HCT116 (cell line): ENCODE data around the gene SEMA5A. TPM values are rescaled to one million over a fixed set of nuclear protein-coding genes. Genes with fewer than 3 reads are reported as not detected.

Experiments used
- ATAC-seq: fragments of 200-7000 bp; cut with Tn5 transposase; 2 replicates; pipeline ENCODE4 v1.9.1; 2020; ENCODE audit warnings: mild to moderate bottlenecking, moderate library complexity
- BruUV-seq: library from RNA; stranded (reverse); fragments of 400-500 nt; replicated peaks from 2 replicates; lab custom pipeline; 2021; lab: Mats Ljungman, UMichigan
- CTCF ChIA-PET: fragments of 300-600 bp; sonication (Branson Sonifier 250); formaldehyde crosslinking; loops from one replicate; lab custom pipeline; 2021; ENCODE audit warnings: antibody characterized with exemption; lab: Charles Lee
- POLR2A ChIA-PET: fragments of 300-600, 350-600 bp; sonication (Branson Sonifier 250); formaldehyde crosslinking; loops from one replicate; lab custom pipeline; 2021; ENCODE audit warnings: antibody characterized with exemption; lab: Charles Lee
- RAD21 ChIA-PET, 2 experiments: fragments of 300-600 bp; sonication (Branson Sonifier 250); formaldehyde crosslinking; loops; one replicate each; lab custom pipeline; 2023; ENCODE audit warnings: low total read pairs in 2 of 2; ENCODE audit not compliant: uncharacterized antibody in 2 of 2, unreplicated experiment in 2 of 2, low non-redundant PET in 1 of 2; lab: Charles Lee
- DNase-seq: peaks from one replicate; pipeline ENCODE4 v3.0.0-alpha.2; 2010; ENCODE audit warnings: low read depth, low spot score
- H2AFZ ChIP-seq: fragments of 200-600 bp; shearing (Covaris generic), sonication (generic); 2 replicates; pipeline ENCODE4 v1.6.1; 2017; ENCODE audit warnings: low read depth, mixed run types, mixed read lengths, antibody characterized with exemption, low read length; ENCODE audit not compliant: poor library complexity, severe bottlenecking
- H3K27ac ChIP-seq: 2 replicates; pipeline ENCODE4 v1.5.1; 2012; ENCODE audit warnings: low read depth, low read length
- H3K27me3 ChIP-seq: fragments of 200-600 bp; sonication (generic); 2 replicates; pipeline ENCODE4 v1.6.1; 2016; ENCODE audit warnings: mixed run types, low read length, mixed read lengths; ENCODE audit not compliant: insufficient read depth
- H3K36me3 ChIP-seq, 2 experiments: fragments of 200-500 bp in 1 of 2; fragments of 200-600 bp in 1 of 2; sonication (Bioruptor generic) in 1 of 2; sonication (generic) in 1 of 2; 2 replicates each; pipeline versions ENCODE4 v1.5.1 to v1.6.1; 2014 to 2016; ENCODE audit warnings: low read length in 2 of 2, inconsistent platforms in 1 of 2, mixed read lengths in 1 of 2, mixed run types in 1 of 2; ENCODE audit not compliant: insufficient read depth in 2 of 2, control insufficient read depth in 1 of 2
- H3K4me1 ChIP-seq, 2 experiments: fragments of 200-600 bp in 1 of 2; sonication (generic) in 1 of 2; 2 replicates each; pipeline versions ENCODE4 v1.5.1 to v1.6.1; 2012 to 2017; ENCODE audit warnings: low read length in 2 of 2, inconsistent platforms in 1 of 2, mild to moderate bottlenecking in 1 of 2, mixed read lengths in 1 of 2, mixed run types in 1 of 2, moderate library complexity in 1 of 2; ENCODE audit not compliant: insufficient read depth in 2 of 2, control insufficient read depth in 1 of 2
- H3K4me2 ChIP-seq: fragments of 200-600 bp; sonication (generic); 2 replicates; pipeline ENCODE4 v1.6.1; 2017; ENCODE audit warnings: mixed run types, low read length, mixed read lengths
- H3K4me3 ChIP-seq, 2 experiments: fragments of 200-600 bp in 1 of 2; sonication (generic) in 1 of 2; replicated peaks in 1 of 2; 2 replicates each; pipeline ENCODE4 v1.5.1; 2011 to 2016; ENCODE audit warnings: low read length in 2 of 2, control low read depth in 1 of 2, low read depth in 1 of 2, mild to moderate bottlenecking in 1 of 2, mixed read lengths in 1 of 2, mixed run types in 1 of 2
- H3K79me2 ChIP-seq: fragments of 200-600 bp; sonication (generic); 2 replicates; pipeline ENCODE4 v1.6.1; 2017; ENCODE audit warnings: mild to moderate bottlenecking, mixed run types, low read length, moderate library complexity, mixed read lengths; ENCODE audit not compliant: insufficient read depth
- H3K9ac ChIP-seq: fragments of 200-600 bp; sonication (generic); 2 replicates; pipeline ENCODE4 v1.6.1; 2016; ENCODE audit warnings: low read length, mixed read lengths
- H3K9me2 ChIP-seq: fragments of 200-600 bp; sonication (generic), shearing (Covaris generic); 2 replicates; pipeline ENCODE4 v1.6.1; 2017; ENCODE audit warnings: mixed run types, mild to moderate bottlenecking, moderate library complexity; ENCODE audit not compliant: insufficient read depth
- H3K9me3 ChIP-seq, 2 experiments: fragments of 200-500 bp in 1 of 2; fragments of 200-600 bp in 1 of 2; sonication (Bioruptor generic) in 1 of 2; sonication (generic) in 1 of 2; 2 replicates each; pipeline ENCODE4 v1.6.1; 2014 to 2017; ENCODE audit warnings: low read length in 2 of 2, mixed read lengths in 2 of 2, inconsistent platforms in 1 of 2, low read depth in 1 of 2, mild to moderate bottlenecking in 1 of 2, mixed run types in 1 of 2, moderate library complexity in 1 of 2; ENCODE audit not compliant: control insufficient read depth in 1 of 2, insufficient read depth in 1 of 2
- H4K20me1 ChIP-seq: fragments of 200-600 bp; sonication (generic), shearing (Covaris generic); 2 replicates; pipeline ENCODE4 v1.6.1; 2017; ENCODE audit warnings: mixed run types, mild to moderate bottlenecking, moderate library complexity; ENCODE audit not compliant: insufficient read depth
- CBX3 ChIP-seq: IDR thresholded peaks from 2 replicates; pipeline ENCODE4 v1.6.1; 2012; ENCODE audit warnings: low read depth
- CEBPB ChIP-seq: IDR thresholded peaks from 2 replicates; pipeline ENCODE4 v1.6.1; 2012; ENCODE audit warnings: low read depth
- CTCF ChIP-seq, 3 experiments: fragments of 200-600 bp in 1 of 3; sonication (generic) in 1 of 3; IDR thresholded peaks in 2 of 3; conservative IDR thresholded peaks in 1 of 3; 2 replicates each; pipeline ENCODE4 v1.5.1; 2012 to 2017; ENCODE audit warnings: low read depth in 2 of 3, low read length in 2 of 3, antibody characterized with exemption in 1 of 3, borderline replicate concordance in 1 of 3, control low read depth in 1 of 3, mild to moderate bottlenecking in 1 of 3, mixed read lengths in 1 of 3, mixed run types in 1 of 3, moderate library complexity in 1 of 3; ENCODE audit not compliant: insufficient read depth in 1 of 3
- EGR1 ChIP-seq: IDR thresholded peaks from 2 replicates; pipeline ENCODE4 v1.6.1; 2012; ENCODE audit warnings: low read depth
- EZH2 ChIP-seq: fragments of 200-600 bp; sonication (generic); IDR thresholded peaks from 2 replicates; pipeline ENCODE4 v1.6.1; 2017; ENCODE audit warnings: antibody characterized with exemption, mixed run types
- EZH2phosphoT487 ChIP-seq: fragments of 200-600 bp; IDR thresholded peaks from 2 replicates; pipeline ENCODE4 v1.6.1; 2018; ENCODE audit warnings: antibody characterized with exemption, borderline replicate concordance
- FOSL1 ChIP-seq: IDR thresholded peaks from 2 replicates; pipeline ENCODE4 v1.6.1; 2012; ENCODE audit warnings: low read depth
- JUND ChIP-seq: IDR thresholded peaks from 2 replicates; pipeline ENCODE4 v1.6.1; 2012
- MAX ChIP-seq: IDR thresholded peaks from 2 replicates; pipeline ENCODE4 v1.6.1; 2012
- POLR2A ChIP-seq: IDR thresholded peaks from 2 replicates; pipeline ENCODE4 v1.7.0; 2011; ENCODE audit warnings: borderline replicate concordance; ENCODE audit not compliant: insufficient read depth, insufficient read length; ENCODE audit errors: extremely low read depth
- POLR2AphosphoS5 ChIP-seq: IDR thresholded peaks from 2 replicates; pipeline ENCODE4 v1.6.1; 2011; ENCODE audit warnings: mild to moderate bottlenecking, low read depth, low read length, moderate library complexity
- SIN3A ChIP-seq: IDR thresholded peaks from 2 replicates; pipeline ENCODE4 v1.6.1; 2012; ENCODE audit warnings: low read depth
- SRF ChIP-seq: IDR thresholded peaks from 2 replicates; pipeline ENCODE4 v1.6.1; 2012; ENCODE audit warnings: low read depth
- TCF7L2 ChIP-seq: IDR thresholded peaks from 2 replicates; pipeline ENCODE4 v1.7.0; 2011; ENCODE audit warnings: borderline replicate concordance, inconsistent platforms; ENCODE audit not compliant: insufficient read depth, insufficient read length; ENCODE audit errors: extremely low read depth
- ZNF274 ChIP-seq: fragments of 200-500 bp; sonication (Bioruptor generic); IDR thresholded peaks from 2 replicates; pipeline ENCODE4 v1.6.1; 2014; ENCODE audit warnings: mild to moderate bottlenecking, low read depth, low read length, inconsistent platforms
- intact Hi-C: fragments of 100-400 bp; cut with micrococcal nuclease; formaldehyde crosslinking; loops from 2 replicates; pipeline ENCODE4 v1.10.0; 2022
- total RNA-seq: library from RNA; stranded (reverse); gene quantifications from one replicate; pipeline ENCODE4 v1.2.1, GENCODE V29; 2021; ENCODE audit not compliant: unreplicated experiment

The SEMA5A gene
- total RNA-seq, 1 experiment from 2014 or later = 0.02 TPM

DNA sequence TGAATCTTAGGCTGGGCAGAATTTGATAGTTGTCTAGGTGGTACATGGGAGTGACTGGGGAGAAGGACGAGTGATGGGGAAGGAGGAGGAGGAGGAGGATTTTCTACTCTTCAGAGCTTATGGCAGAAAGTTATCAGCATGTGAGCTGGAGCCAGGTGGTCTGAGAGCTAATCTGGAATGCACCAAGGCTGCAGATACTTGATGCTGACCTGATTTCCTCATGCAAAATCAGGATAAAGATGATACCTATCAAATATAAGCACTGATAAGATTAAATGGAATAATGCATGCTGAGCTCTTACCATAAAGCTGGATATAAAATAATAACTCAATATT lies 250.4 kb downstream of the SEMA5A start:
- Histone ChIP-seq H3K9ac (no peak overlapping the region), H3K79me2 (no peaks in the 10 kb centered on the region), H3K27me3 (no peaks in the 10 kb centered on the region), H3K4me3 (no peak overlapping the region), H2AFZ (no peak overlapping the region), H3K4me2 (no peak overlapping the region), H4K20me1 (no peaks in the 10 kb centered on the region), H3K4me1 (no peaks in the 10 kb centered on the region), H3K9me3 (peaks cover 9 to 31% of the 10 kb centered on the region in 2 experiments; a peak in 2 of 4 replicates), H3K9me2 (no peaks in the 10 kb centered on the region), H3K27ac (no peak overlapping the region), H3K36me3 (no peaks in the 10 kb centered on the region)
- DNase-seq = no peak
- RAD21 ChIA-PET = no interaction called here
- BruUV-seq = no TSS peak
- no peak for ATAC-seq
- TF ChIP-seq ZNF274 (no peak), SIN3A (no peak), SRF (no peak), POLR2A (no peak)
- intact Hi-C loops = no loop called here
- POLR2A ChIA-PET = no interaction called here
- CTCF ChIA-PET = no interaction called here

DNA sequence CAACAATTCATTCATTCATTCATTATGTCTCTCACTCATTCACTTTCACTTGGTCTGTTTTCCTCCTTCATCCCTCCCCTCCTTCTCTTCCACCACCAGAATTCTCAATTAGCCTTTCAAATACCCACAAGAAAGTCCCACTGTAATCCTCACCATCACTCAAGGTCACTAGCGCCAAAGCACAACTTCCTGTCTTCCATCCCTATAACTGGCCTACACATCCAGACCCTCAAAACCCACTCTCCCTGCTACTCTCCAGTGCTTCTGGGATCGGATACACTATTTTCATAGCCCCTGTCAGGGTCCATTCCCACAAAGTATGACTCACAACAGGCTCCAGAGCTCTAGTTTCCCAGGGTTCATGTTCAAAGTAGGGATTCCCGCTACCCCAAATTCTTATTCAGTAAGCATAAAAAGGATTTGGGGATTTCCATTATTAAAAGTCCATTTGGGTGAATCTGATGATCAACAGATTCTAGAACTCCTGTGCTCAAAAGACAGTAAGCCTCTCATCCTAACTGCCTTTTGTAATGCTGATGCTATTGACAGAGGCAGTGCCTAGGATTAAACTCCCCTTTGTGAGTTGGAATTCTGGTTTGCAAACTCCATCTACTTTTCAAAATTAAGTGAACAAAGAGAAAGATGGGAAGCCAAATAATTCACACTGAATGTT lies 250.9 kb downstream of the SEMA5A start:
- no peak for TF ChIP-seq EGR1
- TF ChIP-seq CTCF (IDR thresholded peaks at IDR 0.05 in 2 of 3, conservative IDR thresholded peaks at IDR 0.05 in 1 of 3; ENCODE audit: borderline replicate concordance in 1 of 3, insufficient read depth in 1 of 3, low read depth in 2 of 3, low read length in 2 of 3) = no peak
- TF ChIP-seq CEBPB = no peak
- no peak for TF ChIP-seq FOSL1
- no peak for TF ChIP-seq EZH2phosphoT487
- TF ChIP-seq MAX = no peak
- TF ChIP-seq CBX3 = no peak
- TF ChIP-seq TCF7L2 = no peak
- no peak for TF ChIP-seq POLR2AphosphoS5
- no peak for TF ChIP-seq JUND
- no peak for TF ChIP-seq EZH2
- Histone ChIP-seq H3K9ac (no peak overlapping the region), H4K20me1 (no peaks in the 10 kb centered on the region), H2AFZ (no peak overlapping the region), H3K36me3 (no peaks in the 10 kb centered on the region), H3K9me3 (peaks cover 9 to 31% of the 10 kb centered on the region in 2 experiments; a peak in 2 of 4 replicates), H3K4me3 (no peak overlapping the region), H3K79me2 (no peaks in the 10 kb centered on the region), H3K27me3 (no peaks in the 10 kb centered on the region), H3K9me2 (no peaks in the 10 kb centered on the region), H3K27ac (no peak overlapping the region), H3K4me1 (no peaks in the 10 kb centered on the region), H3K4me2 (no peak overlapping the region)
- CTCF ChIA-PET = no interaction called here
- RAD21 ChIA-PET = no interaction called here
- ATAC-seq = no peak
- no TSS peak for BruUV-seq
- intact Hi-C loops = no loop called here
- DNase-seq = no peak
- POLR2A ChIA-PET = no interaction called here
